Pancreas (tissue), 10 donors: ENCODE data around the gene CPAMD8. TPM values are rescaled to one million over a fixed set of nuclear protein-coding genes. Genes with fewer than 3 reads are reported as not detected.
"Not testable (repeated sequence)": the region's sequence is repeated elsewhere in the genome, so short reads cannot be mapped to it uniquely, and the experiment has no call there.

Experiments
- ATAC-seq, 4 donors: fragments of 200-7000 bp; cut with Tn5 transposase; one replicate each; pipeline versions ENCODE4 v1.8.0 to v1.9.1; 2020; ENCODE audit warnings: mild to moderate bottlenecking in 4 of 4, moderate library complexity in 4 of 4
- DNase-seq, 6 donors: peaks; one replicate each; pipeline ENCODE4 v3.0.0-alpha.2; 2020
- FAIRE-seq: peaks from 2 replicates; lab custom pipeline; 2012; peaks lifted over from hg19 to GRCh38; lab: Jason Lieb, UNC
- H3K27ac ChIP-seq, 4 donors: fragments of 200-600 bp; sonication (generic); 1 replicate in 3 of 4; 2 replicates in 1 of 4; pipeline versions ENCODE4 v1.5.0 to v1.8.0; 2020
- H3K27me3 ChIP-seq, 4 donors: fragments of 200-600 bp; one replicate each; pipeline ENCODE4 v1.8.0; 2021
- H3K36me3 ChIP-seq, 3 donors: fragments of 200-600 bp; sonication (generic) in 1 of 3; one replicate each; pipeline versions ENCODE4 v1.5.0 to v1.8.0; 2020 to 2021
- H3K4me1 ChIP-seq, 3 donors: fragments of 200-600 bp; one replicate each; pipeline ENCODE4 v1.8.0; 2021
- H3K4me3 ChIP-seq, 4 donors: fragments of 200-600 bp; sonication (generic) in 2 of 4; one replicate each; pipeline versions ENCODE4 v1.5.0 to v1.8.0; 2020 to 2021
- H3K9me3 ChIP-seq, 4 donors: fragments of 200-600 bp; one replicate each; pipeline ENCODE4 v1.8.0; 2021
- WGBS, 2 donors: extraction: QIAGEN DNeasy Blood & Tissue Kit; methylation state at CpG; one replicate each; pipeline ENCODE4 v1.1.7; 2013; 5-methylcytosine and 5-hydroxymethylcytosine counted together
- intact Hi-C, 3 donors: fragments of 100-400 bp; cut with DNase I; formaldehyde crosslinking; loops; one replicate each; pipeline versions ENCODE4 v1.11.1 to v1.14.2; 2022
- polyA plus RNA-seq, 2 donors: library from polyadenylated mRNA; stranded (reverse); fragments of 200-250 nt; gene quantifications; one replicate each; pipeline ENCODE4 v1.2.3, GENCODE V29; 2013
- total RNA-seq, 6 donors: library from RNA; stranded (reverse); fragmentation: NEBNext Ultra II Directional in 4 of 6; extraction: Animal tissue kit (Norgen Biotek cat#: 25700) in 4 of 6; gene quantifications; one replicate each; pipeline versions ENCODE4 v1.2.1 to v1.2.4, GENCODE V29; 2021 to 2023
- TF ChIP-seq, protein P1 (sequence below), 4 donors: fragments of 200-600 bp; sonication (generic) in 3 of 4; IDR thresholded peaks; one replicate each; pipeline versions ENCODE4 v1.5.0 to v1.8.0; 2021; ENCODE audit warnings: antibody characterized with exemption in 4 of 4
- donor health status: healthy with polysubstance abuse.
- donor health status: DM: no; HTN: no; CAD: no; lungs with moderate emphysema.
- donor health status: DM: no; HTN: no; CAD: no.
- donor health status: control.
- donor health status: control.
- donor health status: Bipolar disorder and iron deficiency.
- donor health status: DM: yes; HTN: yes; CAD: no.
- donor health status: DM: no; HTN: no; CAD: no.
- donor health status: DM: no; HTN: no; CAD: no.
- donor health status: DM: yes; HTN: yes; CAD: no.

The CPAMD8 gene
- total and polyA plus RNA-seq, 8 donors = 0.60 to 5.2 (median 1.2) TPM

GRCh38 chr19:16945762-16946465 is 80.7 kb downstream of the CPAMD8 start:
- no peaks in the 10 kb centered on the region for H3K9me3 ChIP-seq
- H3K27ac ChIP-seq = no peak overlapping the region
- DNase-seq (no peak), ATAC-seq (no peak), FAIRE-seq (no peak)
- H3K36me3 ChIP-seq = no peaks in the 10 kb centered on the region
- H3K4me1 ChIP-seq = no peaks in the 10 kb centered on the region
- no peaks in the 10 kb centered on the region for H3K27me3 ChIP-seq
- no peak overlapping the region for H3K4me3 ChIP-seq
- 51 to 78% methylated on average over 8 of the region's 8 CpGs for WGBS, 2 donors
- TF ChIP-seq, protein P1, sequence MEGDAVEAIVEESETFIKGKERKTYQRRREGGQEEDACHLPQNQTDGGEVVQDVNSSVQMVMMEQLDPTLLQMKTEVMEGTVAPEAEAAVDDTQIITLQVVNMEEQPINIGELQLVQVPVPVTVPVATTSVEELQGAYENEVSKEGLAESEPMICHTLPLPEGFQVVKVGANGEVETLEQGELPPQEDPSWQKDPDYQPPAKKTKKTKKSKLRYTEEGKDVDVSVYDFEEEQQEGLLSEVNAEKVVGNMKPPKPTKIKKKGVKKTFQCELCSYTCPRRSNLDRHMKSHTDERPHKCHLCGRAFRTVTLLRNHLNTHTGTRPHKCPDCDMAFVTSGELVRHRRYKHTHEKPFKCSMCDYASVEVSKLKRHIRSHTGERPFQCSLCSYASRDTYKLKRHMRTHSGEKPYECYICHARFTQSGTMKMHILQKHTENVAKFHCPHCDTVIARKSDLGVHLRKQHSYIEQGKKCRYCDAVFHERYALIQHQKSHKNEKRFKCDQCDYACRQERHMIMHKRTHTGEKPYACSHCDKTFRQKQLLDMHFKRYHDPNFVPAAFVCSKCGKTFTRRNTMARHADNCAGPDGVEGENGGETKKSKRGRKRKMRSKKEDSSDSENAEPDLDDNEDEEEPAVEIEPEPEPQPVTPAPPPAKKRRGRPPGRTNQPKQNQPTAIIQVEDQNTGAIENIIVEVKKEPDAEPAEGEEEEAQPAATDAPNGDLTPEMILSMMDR (IDR thresholded peaks at IDR 0.05) = no peak
- intact Hi-C loops = no loop called here

DNA sequence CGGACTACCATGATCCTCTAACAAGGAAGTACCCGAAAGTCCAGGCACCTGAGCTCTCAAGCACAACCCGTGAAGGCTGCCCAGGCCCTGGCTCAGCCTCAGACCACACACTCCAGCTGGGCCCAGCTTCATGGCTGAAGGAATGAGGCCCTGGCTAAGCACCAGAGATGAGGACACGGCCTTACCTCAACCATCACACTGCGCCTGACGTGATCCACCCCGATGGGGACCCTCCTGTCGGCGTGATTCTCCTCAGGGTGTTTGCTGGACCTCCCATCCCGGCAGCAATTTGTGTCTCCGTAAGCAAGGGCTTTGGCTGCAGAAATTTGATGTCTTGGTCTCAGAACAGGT is 81.3 kb downstream of the CPAMD8 start:
- no peak for DNase-seq
- Histone ChIP-seq H3K27ac (no peak overlapping the region), H3K4me1 (no peaks in the 10 kb centered on the region), H3K36me3 (no peaks in the 10 kb centered on the region), H3K9me3 (no peaks in the 10 kb centered on the region), H3K27me3 (no peaks in the 10 kb centered on the region), H3K4me3 (no peak overlapping the region)
- WGBS, 2 donors = 76 to 83% methylated on average over 11 of the region's 11 CpGs
- no peak for FAIRE-seq
- TF ChIP-seq, protein P1 (IDR thresholded peaks at IDR 0.05) = no peak
- ATAC-seq = no peak
- intact Hi-C loops = no loop called here

- no peak for ATAC-seq
- Histone ChIP-seq H3K27ac (no peak overlapping the region), H3K4me1 (no peaks in the 10 kb centered on the region), H3K36me3 (no peaks in the 10 kb centered on the region), H3K9me3 (no peaks in the 10 kb centered on the region), H3K27me3 (no peaks in the 10 kb centered on the region), H3K4me3 (no peak overlapping the region)
- TF ChIP-seq, protein P1 (IDR thresholded peaks at IDR 0.05) = no peak
- intact Hi-C loops = no loop called here
- DNase-seq = no peak
- WGBS, 2 donors = 70 to 80% methylated on average over 14 of the region's 14 CpGs
- no peak for FAIRE-seq
These were observed 81.8 kb downstream of the CPAMD8 start for GRCh38 chr19:16944626-16945363.

DNA sequence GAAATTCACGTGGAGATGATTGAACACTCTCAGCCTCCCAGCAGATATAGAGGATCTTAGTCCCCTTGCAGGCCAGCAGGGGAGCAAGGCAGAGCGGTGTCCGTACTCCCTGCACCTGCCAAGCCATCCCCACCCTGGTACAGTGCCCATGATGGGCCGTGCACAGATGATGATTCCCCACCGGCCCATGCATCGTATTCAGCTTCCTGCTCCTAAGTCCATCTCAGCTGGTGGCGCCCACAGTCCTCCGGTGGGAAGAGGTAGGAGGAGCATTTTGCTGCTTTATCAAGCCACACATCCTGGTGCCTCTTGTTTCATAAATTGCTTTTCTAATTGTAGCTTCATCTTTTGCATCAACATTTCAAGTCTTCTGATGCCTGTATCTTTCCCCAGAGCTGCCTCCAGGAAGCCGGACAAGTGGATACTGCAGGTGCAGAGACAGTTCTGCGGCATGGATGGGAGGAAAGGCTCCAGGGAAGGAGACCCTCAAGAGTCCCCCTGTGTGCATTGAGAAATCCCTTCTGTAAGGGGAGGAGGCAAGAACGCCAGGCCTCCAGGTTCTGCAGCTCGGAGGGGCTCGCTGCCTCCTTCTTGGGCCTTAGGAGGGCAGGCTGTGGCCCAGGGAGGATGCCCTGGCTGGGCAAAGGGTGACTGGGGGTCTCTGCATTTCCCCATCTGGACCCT is 82.5 kb downstream of the CPAMD8 start:
- WGBS, 2 donors = 70 to 80% methylated on average over 13 of the region's 13 CpGs
- Histone ChIP-seq H3K27ac (no peak overlapping the region), H3K27me3 (no peaks in the 10 kb centered on the region), H3K4me3 (no peak overlapping the region), H3K4me1 (no peaks in the 10 kb centered on the region), H3K9me3 (no peaks in the 10 kb centered on the region), H3K36me3 (no peaks in the 10 kb centered on the region)
- FAIRE-seq (no peak), DNase-seq (no peak), ATAC-seq (no peak)
- TF ChIP-seq, protein P1 (IDR thresholded peaks at IDR 0.05) = no peak
- intact Hi-C loops = no loop called here

GRCh38 chr19:16943090-16943489 is 83.5 kb downstream of the CPAMD8 start:
- H3K27me3 ChIP-seq, FAIRE-seq, ATAC-seq, H3K4me3 ChIP-seq, intact Hi-C loops, H3K36me3 ChIP-seq, H3K9me3 ChIP-seq, H3K4me1 ChIP-seq, H3K27ac ChIP-seq: not testable (repeated sequence)
- 89 to 93% methylated on average over 7 of the region's 7 CpGs for WGBS, 2 donors
- DNase-seq = peak in 1 of 6 donors; percentile 9
